CD4-positive, alpha-beta T cell (primary cell): ENCODE measurements around the gene TEDC2. TPM values are rescaled to one million over a fixed set of nuclear protein-coding genes. Genes with fewer than 3 reads are reported as not detected.

Experiments
- ATAC-seq: fragments of 200-7000 bp; cut with Tn5 transposase; one replicate; pipeline ENCODE4 v1.10.0; 2022; ENCODE audit warnings: mild to moderate bottlenecking; ENCODE audit not compliant: poor library complexity
- CTCF ChIA-PET: fragments of 350-600 bp; sonication (Branson Sonifier 250); formaldehyde crosslinking; loops from one replicate; lab custom pipeline; 2021; ENCODE audit warnings: antibody characterized with exemption, inconsistent platforms; lab: Charles Lee
- POLR2A ChIA-PET: fragments of 350-600 bp; sonication (Branson Sonifier 250); formaldehyde crosslinking; loops from one replicate; lab custom pipeline; 2021; ENCODE audit warnings: antibody characterized with exemption, inconsistent platforms; lab: Charles Lee
- DNase-seq, 14 experiments: peaks; one replicate each; pipeline ENCODE4 v3.0.0-alpha.2; 2013 to 2020; ENCODE audit warnings: mixed read lengths in 2 of 14
- H3K27ac ChIP-seq, 2 donors: one replicate each; pipeline versions ENCODE4 v1.5.1 to v1.7.0; 2013; ENCODE audit warnings: low read length in 2 of 2, low read depth in 1 of 2, mild to moderate bottlenecking in 1 of 2
- H3K27me3 ChIP-seq, 2 experiments: 1 replicate in 1 of 2; 2 replicates in 1 of 2; pipeline versions ENCODE4 v1.6.1 to v1.7.0; 2013; ENCODE audit warnings: low read length in 2 of 2, control low read depth in 1 of 2, mild to moderate bottlenecking in 1 of 2, moderate library complexity in 1 of 2; ENCODE audit not compliant: insufficient read depth in 2 of 2, control insufficient read depth in 1 of 2
- H3K36me3 ChIP-seq: one replicate; pipeline ENCODE4 v1.6.1; 2013; ENCODE audit warnings: low read length, control low read depth; ENCODE audit not compliant: insufficient read depth
- H3K4me1 ChIP-seq: one replicate; pipeline ENCODE4 v1.6.1; 2013; ENCODE audit warnings: low read length, control low read depth; ENCODE audit not compliant: insufficient read depth
- H3K4me3 ChIP-seq: one replicate; pipeline ENCODE4 v1.5.1; 2013; ENCODE audit warnings: mild to moderate bottlenecking, low read length, moderate library complexity
- H3K9me3 ChIP-seq, 2 experiments: 1 replicate in 1 of 2; 2 replicates in 1 of 2; pipeline versions ENCODE4 v1.6.1 to v1.7.0; 2013; ENCODE audit warnings: low read length in 2 of 2, mild to moderate bottlenecking in 2 of 2, control low read depth in 1 of 2, moderate library complexity in 1 of 2; ENCODE audit not compliant: control insufficient read depth in 1 of 2, insufficient read depth in 1 of 2
- H3K27ac Mint-ChIP-seq: one replicate; pipeline ENCODE4 v1.8.0; 2020; ENCODE audit warnings: mixed read lengths
- H3K27me3 Mint-ChIP-seq: one replicate; pipeline ENCODE4 v1.8.0; 2021; ENCODE audit warnings: mixed read lengths
- H3K36me3 Mint-ChIP-seq: one replicate; pipeline ENCODE4 v1.8.0; 2021; ENCODE audit warnings: low read depth, mixed read lengths
- H3K4me1 Mint-ChIP-seq: one replicate; pipeline ENCODE4 v1.8.0; 2021; ENCODE audit warnings: low read depth, mixed read lengths
- H3K4me3 Mint-ChIP-seq: one replicate; pipeline ENCODE4 v1.8.0; 2020; ENCODE audit warnings: mild to moderate bottlenecking, mixed read lengths
- H3K9me3 Mint-ChIP-seq: one replicate; pipeline ENCODE4 v1.8.0; 2020; ENCODE audit warnings: mixed read lengths
- CTCF ChIP-seq: fragments of 200-600 bp; IDR thresholded peaks from one replicate; pipeline ENCODE4 v1.8.0; 2022; ENCODE audit warnings: antibody characterized with exemption, mild to moderate bottlenecking
- intact Hi-C, 2 experiments: fragments of 100-400 bp; cut with DNase I in 1 of 2; cut with micrococcal nuclease in 1 of 2; formaldehyde crosslinking; loops; one replicate each; pipeline versions ENCODE4 v1.15.1 to v1.9.0; 2023 to 2025; cut with DNase I, micrococcal nuclease
- total RNA-seq, 174 experiments: library from RNA in 2 of 174; stranded (reverse) in 2 of 174; gene quantifications; one replicate each; pipeline ENCODE4 v1.2.3 and lab custom pipeline; 2021 to 2026

TEDC2 gene
- total RNA-seq, 2 experiments from 2014 or later: 0.17 to 0.27 TPM

DNA sequence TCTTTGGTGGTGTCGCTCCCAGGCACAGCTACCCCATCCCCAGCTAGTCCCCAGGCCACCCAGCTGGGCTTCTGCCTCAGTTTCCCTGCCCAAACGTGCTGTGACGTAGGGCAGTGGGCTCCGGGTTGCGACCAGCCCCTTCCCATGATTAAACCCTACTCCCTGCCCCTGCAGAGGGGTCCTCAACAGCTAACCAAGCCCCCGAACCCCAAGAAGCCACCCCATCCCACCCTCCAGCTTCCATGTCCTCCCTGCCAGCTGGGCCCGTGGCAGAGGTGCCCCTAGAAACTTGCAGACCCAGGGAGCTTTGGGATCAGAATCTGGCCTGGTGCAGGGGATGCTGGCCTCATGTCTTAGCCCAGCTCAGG lies 10.3 kb downstream of the TEDC2 start:
- Mint-ChIP-seq H3K4me1 (peaks cover 7% of the 10 kb centered on the region), H3K27ac (no peak overlapping the region), H3K4me3 (no peak overlapping the region), H3K36me3 (no peaks in the 10 kb centered on the region), H3K27me3 (peaks cover 40% of the 10 kb centered on the region), H3K9me3 (no peaks in the 10 kb centered on the region)
- ChIA-PET POLR2A (interaction anchor here (1.2 kb wide), 1 partner anchor 10 kb away, joined by 4 read pairs; the partner anchor contains the start of gene TEDC2), CTCF (no interaction called here)
- peaks cover 44% of the 10 kb centered on the region for H3K4me1 ChIP-seq
- DNase-seq: no peak
- intact Hi-C loops: loop anchor here in 1 of 2 experiments (5.0 kb wide), 1 partner anchor 38 kb away; no protein-coding TSS in a partner anchor
- ATAC-seq: no peak
- H3K27ac ChIP-seq: no peak overlapping the region
- no peak overlapping the region for H3K4me3 ChIP-seq
- H3K9me3 ChIP-seq: peaks cover 0 to 11% of the 10 kb centered on the region in 2 experiments
- no peaks in the 10 kb centered on the region for H3K36me3 ChIP-seq
- TF ChIP-seq CTCF: no peak
- peaks cover 44 to 59% of the 10 kb centered on the region in 2 experiments for H3K27me3 ChIP-seq

GRCh38 chr16:2470603-2471015 lies 10.7 kb downstream of the TEDC2 start:
- POLR2A ChIA-PET: interaction anchor here (1.2 kb wide), 1 partner anchor 11 kb away, joined by 4 read pairs; the partner anchor contains the start of gene TEDC2
- DNase-seq: no peak
- H3K4me3 Mint-ChIP-seq: no peak overlapping the region
- Histone ChIP-seq H3K27ac (no peak overlapping the region), H3K4me3 (no peak overlapping the region), H3K36me3 (no peaks in the 10 kb centered on the region), H3K4me1 (peaks cover 45% of the 10 kb centered on the region), H3K9me3 (peaks cover 0 to 11% of the 10 kb centered on the region in 2 experiments), H3K27me3 (peaks cover 44 to 59% of the 10 kb centered on the region in 2 experiments)
- H3K4me1 Mint-ChIP-seq: peaks cover 7% of the 10 kb centered on the region
- no peaks in the 10 kb centered on the region for H3K36me3 Mint-ChIP-seq
- H3K27ac Mint-ChIP-seq: no peak overlapping the region
- CTCF ChIA-PET: no interaction called here
- no peak for ATAC-seq
- H3K27me3 Mint-ChIP-seq: peaks cover 37% of the 10 kb centered on the region
- H3K9me3 Mint-ChIP-seq: no peaks in the 10 kb centered on the region
- intact Hi-C loops: loop anchor here in 1 of 2 experiments (5.0 kb wide), 1 partner anchor 38 kb away; no protein-coding TSS in a partner anchor
- no peak for TF ChIP-seq CTCF

GRCh38 chr16:2471016-2471652 lies 11.2 kb downstream of the TEDC2 start, which contains the start of gene NTN3:
TSS of gene NTN3 (plus strand) at chr16:2471297. CDS start at chr16:2471702, 405 bp downstream.
- peaks cover 37% of the 10 kb centered on the region for H3K27me3 Mint-ChIP-seq
- POLR2A ChIA-PET: interaction anchor here (0.6 to 1.2 kb wide), 2 partner anchors 11 to 665 kb away, joined by 3 to 4 read pairs; partner anchors contain the start of gene TEDC2
- peaks cover 7% of the 10 kb centered on the region for H3K4me1 Mint-ChIP-seq
- Histone ChIP-seq H3K9me3 (peaks cover 0 to 11% of the 10 kb centered on the region in 2 experiments), H3K36me3 (no peaks in the 10 kb centered on the region), H3K4me1 (peaks cover 51% of the 10 kb centered on the region), H3K4me3 (no peak within 1 kb of the TSS), H3K27ac (no peak within 1 kb of the TSS), H3K27me3 (peaks cover 44 to 59% of the 10 kb centered on the region in 2 experiments)
- TF ChIP-seq CTCF: no peak
- intact Hi-C loops: loop anchor here in 1 of 2 experiments (5.0 kb wide), 1 partner anchor 39 kb away; no protein-coding TSS in a partner anchor
- H3K36me3 Mint-ChIP-seq: no peaks in the 10 kb centered on the region
- no peak within 1 kb of the TSS for H3K4me3 Mint-ChIP-seq
- H3K27ac Mint-ChIP-seq: no peak within 1 kb of the TSS
- CTCF ChIA-PET: no interaction called here
- ATAC-seq (no peak), DNase-seq (no peak)
- H3K9me3 Mint-ChIP-seq: no peaks in the 10 kb centered on the region
